KBM-7 (cell line): ENCODE results near the gene PRR7.

Experiments used
- DNase-seq: peaks from one replicate; pipeline ENCODE4 v3.0.0-alpha.2; 2015
- in situ Hi-C: fragments of 300-500 bp; cut with MboI; formaldehyde crosslinking; loops from 2 replicates; pipeline ENCODE4 v1.14.3; 2020; ENCODE audit warnings: low sequenced_read_pairs, low pct_unique_long_range_greater_than_20kb, mixed read lengths

The PRR7 gene

DNA sequence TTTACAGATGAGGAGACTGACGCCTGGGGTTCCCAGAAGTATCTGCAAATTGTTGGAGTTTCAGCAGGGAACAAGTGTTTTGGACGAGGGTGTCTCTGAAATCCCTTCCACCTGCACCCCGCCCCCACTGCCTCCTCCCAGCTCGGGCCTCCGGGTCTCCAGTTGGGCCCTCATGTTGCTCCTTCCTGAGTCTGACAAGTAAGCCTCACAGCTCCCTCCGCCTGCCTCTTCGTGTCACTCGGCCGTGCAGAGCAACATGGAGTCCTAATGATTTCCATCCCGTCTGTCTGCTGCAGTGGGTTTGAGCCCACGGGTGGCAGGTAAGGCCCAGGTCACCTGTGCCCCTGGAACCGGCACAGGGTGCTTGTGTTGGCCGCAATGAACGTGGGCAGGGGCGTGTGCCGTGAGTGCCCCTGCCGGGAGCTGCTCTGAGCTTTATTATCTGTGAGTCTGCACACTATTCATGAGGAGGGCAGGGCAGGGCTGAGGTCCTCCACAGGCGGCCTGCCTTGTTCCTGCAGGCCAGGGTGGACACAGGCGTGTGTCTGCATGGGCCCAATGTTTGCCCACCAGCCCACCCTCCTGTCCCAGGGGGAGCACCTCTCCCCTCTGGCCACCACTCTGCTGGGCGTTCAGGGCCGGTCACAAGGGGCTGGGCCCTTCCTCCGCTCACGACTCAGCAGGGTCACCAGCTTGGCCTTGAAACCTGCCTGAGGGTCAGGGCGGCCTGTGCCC, 56.9 kb downstream of the PRR7 start:
- no peak for DNase-seq

DNA sequence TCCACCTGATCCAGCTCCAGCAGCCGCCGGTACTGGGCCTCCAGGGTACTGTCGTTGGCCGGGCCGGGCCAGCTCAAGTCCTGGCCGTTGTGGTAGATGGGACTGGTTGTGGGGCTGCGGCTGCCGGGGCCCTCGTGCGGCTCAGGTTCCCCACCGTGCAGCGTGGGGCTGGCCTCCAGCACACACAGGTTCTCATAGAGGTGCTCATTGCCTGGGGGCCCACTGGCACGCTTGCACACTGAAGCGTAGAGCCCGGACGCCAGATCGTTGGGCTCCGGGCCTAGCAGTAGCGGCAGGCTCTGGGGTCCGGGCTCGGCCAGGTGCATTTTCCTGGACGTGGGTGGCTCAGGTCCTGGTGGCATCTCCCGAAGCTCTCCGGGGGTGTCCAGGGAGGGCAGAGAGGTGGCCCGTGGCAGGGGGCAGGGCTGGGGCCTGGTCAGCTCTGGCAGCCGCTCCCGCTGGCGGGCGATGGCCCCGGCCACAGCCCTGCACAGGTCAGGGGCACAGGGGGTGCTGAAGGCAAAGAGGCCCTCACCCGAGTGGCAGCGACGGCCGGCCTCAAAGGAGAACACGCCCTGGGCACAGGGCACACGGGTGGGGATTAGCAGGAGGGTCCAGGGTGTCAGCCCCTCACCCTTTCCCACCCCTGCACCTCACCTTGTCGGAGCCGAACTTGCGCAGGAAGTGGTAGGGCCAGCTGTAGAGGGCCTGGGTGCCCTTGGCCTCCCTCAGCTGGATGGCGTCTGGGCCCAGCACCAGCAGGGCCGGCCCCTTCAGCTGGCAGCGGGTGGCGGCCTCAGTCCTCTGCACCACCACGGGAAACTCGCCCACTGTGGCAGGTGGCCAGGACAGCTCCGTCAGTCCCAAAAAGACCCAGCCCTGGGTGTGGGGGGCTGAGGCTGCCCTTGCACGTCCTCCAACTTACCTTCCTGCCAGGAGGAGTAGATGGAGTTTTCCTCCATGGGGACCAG, 57.8 kb downstream of the PRR7 start:
- no peak for DNase-seq
- in situ Hi-C loops: no loop called here

More for the DNA sequence above, 56.9 kb downstream of the PRR7 start:
- in situ Hi-C loops: no loop called here

DNA sequence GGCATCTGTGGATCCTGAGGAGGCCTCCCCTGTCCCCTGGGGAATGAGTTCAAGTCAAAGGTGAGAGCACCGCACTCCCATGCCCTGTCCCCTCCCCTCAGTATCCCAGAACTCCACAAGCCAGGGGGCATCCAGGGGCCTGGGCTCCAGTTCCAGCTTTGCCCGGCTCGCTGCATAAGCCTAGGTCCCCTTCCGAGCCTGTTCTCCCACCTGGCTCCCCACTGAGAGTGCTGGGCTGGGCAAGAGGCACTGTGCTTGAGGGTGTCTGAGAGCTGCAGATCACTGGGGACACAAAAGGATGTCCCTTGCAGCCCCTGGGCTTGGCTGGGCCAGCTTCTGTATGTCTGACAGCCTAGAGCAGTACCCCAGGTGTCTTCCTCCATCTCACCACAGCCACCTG, 58.5 kb downstream of the PRR7 start:
- in situ Hi-C loops: no loop called here
- no peak for DNase-seq
